ENCODE results near the gene DOCK6.
"Not testable (repeated sequence)": the region's sequence is repeated elsewhere in the genome, so short reads cannot be mapped to it uniquely, and the experiment has no call there.

DNA sequence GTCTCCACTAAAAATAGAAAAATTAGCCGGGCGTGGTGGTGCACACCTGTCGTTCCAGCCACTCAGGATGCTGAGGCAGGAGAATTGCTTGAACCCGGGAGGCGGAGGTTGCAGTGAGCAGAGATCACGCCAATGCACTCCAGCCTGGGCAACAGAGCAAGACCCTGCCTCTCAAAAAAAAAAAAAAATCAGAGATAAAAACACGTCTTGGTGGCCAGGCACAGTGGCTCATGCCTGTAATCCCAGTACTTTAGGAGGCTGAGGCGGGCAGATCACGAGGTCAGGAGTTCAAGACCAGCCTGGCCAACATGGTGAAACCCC, 83.2 kb downstream of the DOCK6 start:
- TF ChIP-seq, protein P1, sequence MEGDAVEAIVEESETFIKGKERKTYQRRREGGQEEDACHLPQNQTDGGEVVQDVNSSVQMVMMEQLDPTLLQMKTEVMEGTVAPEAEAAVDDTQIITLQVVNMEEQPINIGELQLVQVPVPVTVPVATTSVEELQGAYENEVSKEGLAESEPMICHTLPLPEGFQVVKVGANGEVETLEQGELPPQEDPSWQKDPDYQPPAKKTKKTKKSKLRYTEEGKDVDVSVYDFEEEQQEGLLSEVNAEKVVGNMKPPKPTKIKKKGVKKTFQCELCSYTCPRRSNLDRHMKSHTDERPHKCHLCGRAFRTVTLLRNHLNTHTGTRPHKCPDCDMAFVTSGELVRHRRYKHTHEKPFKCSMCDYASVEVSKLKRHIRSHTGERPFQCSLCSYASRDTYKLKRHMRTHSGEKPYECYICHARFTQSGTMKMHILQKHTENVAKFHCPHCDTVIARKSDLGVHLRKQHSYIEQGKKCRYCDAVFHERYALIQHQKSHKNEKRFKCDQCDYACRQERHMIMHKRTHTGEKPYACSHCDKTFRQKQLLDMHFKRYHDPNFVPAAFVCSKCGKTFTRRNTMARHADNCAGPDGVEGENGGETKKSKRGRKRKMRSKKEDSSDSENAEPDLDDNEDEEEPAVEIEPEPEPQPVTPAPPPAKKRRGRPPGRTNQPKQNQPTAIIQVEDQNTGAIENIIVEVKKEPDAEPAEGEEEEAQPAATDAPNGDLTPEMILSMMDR (IDR thresholded peaks at IDR 0.05): not testable (repeated sequence)
- not testable (repeated sequence) for TF ChIP-seq ZFX (IDR thresholded peaks at IDR 0.05; ENCODE audit: borderline replicate concordance)

Data from 22Rv1 (cell line).